Activated B cell treated with CpG ODN at 0.5 μM for 24 hours (primary cell): ENCODE data around the gene WDR76. TPM values are rescaled to one million over a fixed set of nuclear protein-coding genes. Genes with fewer than 3 reads are reported as not detected.
"Not testable (repeated sequence)": the region's sequence is repeated elsewhere in the genome, so short reads cannot be mapped to it uniquely, and the experiment has no call there.

ENCODE experiments used
- ATAC-seq: fragments of 200-7000 bp; cut with Tn5 transposase; one replicate; pipeline ENCODE4 v1.10.0; 2021; ENCODE audit warnings: low read depth, mild to moderate bottlenecking, moderate library complexity
- CTCF ChIA-PET: fragments of 350-600 bp; sonication (Branson Sonifier 250); formaldehyde crosslinking; loops from one replicate; lab custom pipeline; 2021; ENCODE audit warnings: antibody characterized with exemption; lab: Charles Lee
- POLR2A ChIA-PET: fragments of 350-600 bp; sonication (Branson Sonifier 250); formaldehyde crosslinking; loops from one replicate; lab custom pipeline; 2021; ENCODE audit warnings: antibody characterized with exemption; lab: Charles Lee
- DNase-seq: peaks from one replicate; pipeline ENCODE4 v3.0.0; 2022
- H3K27ac Mint-ChIP-seq: one replicate; pipeline ENCODE4 v1.8.0; 2020; ENCODE audit warnings: mixed read lengths
- H3K27me3 Mint-ChIP-seq: one replicate; pipeline ENCODE4 v1.8.0; 2021; ENCODE audit warnings: mixed read lengths
- H3K36me3 Mint-ChIP-seq: one replicate; pipeline ENCODE4 v1.8.0; 2021; ENCODE audit warnings: low read depth, mixed read lengths
- H3K4me1 Mint-ChIP-seq: one replicate; pipeline ENCODE4 v1.8.0; 2021; ENCODE audit warnings: mixed read lengths
- H3K4me3 Mint-ChIP-seq: one replicate; pipeline ENCODE4 v1.8.0; 2020; ENCODE audit warnings: mild to moderate bottlenecking, mixed read lengths
- H3K9me3 Mint-ChIP-seq: one replicate; pipeline ENCODE4 v1.8.0; 2020; ENCODE audit warnings: mixed read lengths
- intact Hi-C: fragments of 100-400 bp; cut with micrococcal nuclease; formaldehyde crosslinking; loops from one replicate; pipeline ENCODE4 v1.15.1; 2024
- total RNA-seq: library from RNA; stranded (reverse); gene quantifications from 2 replicates; pipeline ENCODE4 v1.2.3, GENCODE V29; 2022
- TF ChIP-seq, protein P1 (sequence below): fragments of 200-600 bp; IDR thresholded peaks from one replicate; pipeline ENCODE4 v1.8.0; 2022; ENCODE audit warnings: antibody characterized with exemption, mild to moderate bottlenecking

The WDR76 gene
- total RNA-seq, 1 donor from 2014 or later = 15.1 TPM

DNA sequence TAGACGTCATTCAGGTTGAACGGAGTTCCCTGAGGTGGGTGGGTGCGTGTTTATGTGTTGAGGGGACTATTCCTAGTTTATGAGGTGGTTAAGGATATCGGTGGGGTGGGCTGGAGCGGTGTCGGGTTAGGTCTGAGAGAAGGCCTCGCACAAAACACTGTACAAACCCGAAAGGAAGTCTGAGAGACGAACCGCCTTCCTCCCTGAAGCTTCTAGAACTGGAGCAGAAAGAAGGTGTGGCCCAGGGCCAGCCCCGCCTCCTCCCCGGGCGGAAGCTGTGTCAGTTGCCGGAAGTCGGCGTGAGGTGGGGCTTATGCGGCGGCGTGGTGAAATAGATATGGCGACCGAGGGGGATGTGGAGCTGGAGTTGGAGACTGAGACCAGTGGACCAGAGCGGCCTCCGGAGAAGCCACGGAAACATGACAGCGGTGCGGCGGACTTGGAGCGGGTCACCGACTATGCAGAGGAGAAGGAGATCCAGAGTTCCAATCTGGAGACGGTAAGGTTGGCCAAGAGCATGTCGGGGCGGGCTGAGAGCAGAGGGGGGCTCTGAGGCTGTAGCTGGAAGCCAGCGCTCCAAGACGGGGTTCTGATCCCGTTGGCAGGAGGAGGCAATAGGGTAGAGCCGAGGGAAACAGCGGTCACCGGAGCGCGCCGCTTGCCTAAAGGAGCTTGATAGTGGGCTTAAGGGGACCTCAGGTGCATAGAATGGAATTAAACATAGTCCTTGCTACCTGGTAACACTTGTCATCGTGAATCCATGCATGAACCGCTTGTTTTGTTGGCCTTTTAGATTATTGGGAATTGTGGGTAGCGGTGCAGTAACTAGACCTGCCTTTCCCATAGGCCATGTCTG lies 26.3 kb upstream of the WDR76 start, which contains the start of gene HYPK:
TSS of gene HYPK (plus strand) at position 314 of the 856 bp plus-strand sequence. CDS start at position 338, 24 bp downstream.
- Mint-ChIP-seq H3K4me3 (peak within 1 kb of the TSS; percentile 98), H3K27me3 (no peaks in the 10 kb centered on the region), H3K36me3 (peaks cover 68% of the 10 kb centered on the region), H3K27ac (peak within 1 kb of the TSS; percentile 96), H3K9me3 (peaks cover 2% of the 10 kb centered on the region), H3K4me1 (peaks cover 51% of the 10 kb centered on the region)
- intact Hi-C loops = loop anchor here (1.0 to 2.0 kb wide), 4 partner anchors 8 to 24 kb away; partner anchors contain the start of genes ELL3, MFAP1 and SERF2
- TF ChIP-seq, protein P1, sequence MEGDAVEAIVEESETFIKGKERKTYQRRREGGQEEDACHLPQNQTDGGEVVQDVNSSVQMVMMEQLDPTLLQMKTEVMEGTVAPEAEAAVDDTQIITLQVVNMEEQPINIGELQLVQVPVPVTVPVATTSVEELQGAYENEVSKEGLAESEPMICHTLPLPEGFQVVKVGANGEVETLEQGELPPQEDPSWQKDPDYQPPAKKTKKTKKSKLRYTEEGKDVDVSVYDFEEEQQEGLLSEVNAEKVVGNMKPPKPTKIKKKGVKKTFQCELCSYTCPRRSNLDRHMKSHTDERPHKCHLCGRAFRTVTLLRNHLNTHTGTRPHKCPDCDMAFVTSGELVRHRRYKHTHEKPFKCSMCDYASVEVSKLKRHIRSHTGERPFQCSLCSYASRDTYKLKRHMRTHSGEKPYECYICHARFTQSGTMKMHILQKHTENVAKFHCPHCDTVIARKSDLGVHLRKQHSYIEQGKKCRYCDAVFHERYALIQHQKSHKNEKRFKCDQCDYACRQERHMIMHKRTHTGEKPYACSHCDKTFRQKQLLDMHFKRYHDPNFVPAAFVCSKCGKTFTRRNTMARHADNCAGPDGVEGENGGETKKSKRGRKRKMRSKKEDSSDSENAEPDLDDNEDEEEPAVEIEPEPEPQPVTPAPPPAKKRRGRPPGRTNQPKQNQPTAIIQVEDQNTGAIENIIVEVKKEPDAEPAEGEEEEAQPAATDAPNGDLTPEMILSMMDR = no peak
- ChIA-PET CTCF (interaction anchor here (0.9 to 2.2 kb wide), 5 partner anchors 8 to 27 kb away, joined by 3 to 8 read pairs (median 4); partner anchors contain the start of genes ELL3, MFAP1 and SERF2), POLR2A (interaction anchor here (0.6 to 18.0 kb wide), 13 partner anchors 9 to 677 kb away, joined by 3 to 509 read pairs (median 6); partner anchors contain the start of genes ELL3, MFAP1, PDIA3 and SERF2)
- ATAC-seq = peak; percentile 98
- DNase-seq = peak; percentile 83

DNA sequence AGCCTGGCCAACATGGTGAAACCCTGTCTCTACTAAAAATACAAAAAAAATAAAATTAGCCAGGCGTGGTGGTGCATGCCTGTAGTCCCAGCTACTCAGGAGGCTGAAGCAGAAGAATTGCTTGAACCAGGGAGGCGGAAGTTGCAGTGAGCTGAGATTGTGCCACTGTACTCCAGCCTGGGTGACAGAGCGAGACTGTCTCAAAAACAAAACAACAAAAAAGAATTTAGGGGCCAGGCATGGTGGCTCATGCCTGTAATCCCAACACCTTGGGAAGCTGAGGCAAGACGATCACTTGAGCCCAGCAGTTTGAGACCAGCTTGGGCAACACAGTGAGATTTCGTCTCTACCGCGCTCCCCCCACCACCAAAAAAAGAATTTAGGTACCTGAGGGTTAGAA lies 24.1 kb upstream of the WDR76 start:
- H3K27ac Mint-ChIP-seq, DNase-seq, CTCF ChIA-PET, intact Hi-C loops, H3K9me3 Mint-ChIP-seq, H3K4me3 Mint-ChIP-seq, H3K27me3 Mint-ChIP-seq, ATAC-seq: not testable (repeated sequence)
- POLR2A ChIA-PET = interaction anchor here (1.4 to 18.0 kb wide), 4 partner anchors 10 to 28 kb away, joined by 6 to 509 read pairs (median 9); partner anchors contain the start of genes ELL3 and SERF2
- H3K36me3 Mint-ChIP-seq = peaks cover 69% of the 10 kb centered on the region
- H3K4me1 Mint-ChIP-seq = peaks cover 40% of the 10 kb centered on the region

DNA sequence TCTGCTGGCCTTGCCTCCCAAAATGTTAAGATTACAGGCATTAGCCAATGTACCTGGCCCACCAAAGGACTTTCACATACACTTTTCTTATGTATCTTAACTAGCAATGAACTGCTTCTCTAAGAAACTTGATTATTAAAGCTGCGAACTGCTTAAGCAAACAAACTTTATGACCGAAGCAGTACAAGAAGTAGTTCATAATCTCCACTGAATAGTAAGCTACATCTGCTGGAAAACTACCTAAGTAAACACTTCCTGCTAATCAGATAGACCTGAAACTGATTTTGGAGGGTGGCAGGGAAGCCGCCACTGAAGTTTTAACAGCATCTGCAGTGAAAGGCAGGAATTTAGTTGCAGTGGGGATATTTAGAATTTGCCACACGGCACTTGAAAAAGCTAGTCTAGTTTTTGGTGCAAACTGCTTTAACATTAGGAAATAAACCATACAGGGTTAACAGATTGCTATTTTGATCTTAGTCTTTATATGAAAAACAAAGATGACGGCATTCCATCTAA lies 18.3 kb upstream of the WDR76 start:
- POLR2A ChIA-PET = interaction anchor here (0.7 to 2.9 kb wide), 12 partner anchors 8 to 982 kb away, joined by 3 to 80 read pairs (median 7); partner anchors contain the start of genes ELL3, HYPK, MFAP1 and SERF2
- ATAC-seq (no peak), DNase-seq (no peak)
- no peaks in the 10 kb centered on the region for H3K27me3 Mint-ChIP-seq
- H3K36me3 Mint-ChIP-seq = peaks cover 73% of the 10 kb centered on the region
- TF ChIP-seq, protein P1 = no peak
- peak overlapping the region; percentile 62 for H3K4me3 Mint-ChIP-seq
- peaks cover 28% of the 10 kb centered on the region for H3K4me1 Mint-ChIP-seq
- intact Hi-C loops = no loop called here
- CTCF ChIA-PET = interaction anchor here (1.0 to 2.0 kb wide), 3 partner anchors 8 to 32 kb away, joined by 3 to 9 read pairs (median 4); partner anchors contain the start of genes ELL3, HYPK, MFAP1 and SERINC4
- H3K9me3 Mint-ChIP-seq = no peaks in the 10 kb centered on the region
- H3K27ac Mint-ChIP-seq = peak overlapping the region; percentile 85

DNA sequence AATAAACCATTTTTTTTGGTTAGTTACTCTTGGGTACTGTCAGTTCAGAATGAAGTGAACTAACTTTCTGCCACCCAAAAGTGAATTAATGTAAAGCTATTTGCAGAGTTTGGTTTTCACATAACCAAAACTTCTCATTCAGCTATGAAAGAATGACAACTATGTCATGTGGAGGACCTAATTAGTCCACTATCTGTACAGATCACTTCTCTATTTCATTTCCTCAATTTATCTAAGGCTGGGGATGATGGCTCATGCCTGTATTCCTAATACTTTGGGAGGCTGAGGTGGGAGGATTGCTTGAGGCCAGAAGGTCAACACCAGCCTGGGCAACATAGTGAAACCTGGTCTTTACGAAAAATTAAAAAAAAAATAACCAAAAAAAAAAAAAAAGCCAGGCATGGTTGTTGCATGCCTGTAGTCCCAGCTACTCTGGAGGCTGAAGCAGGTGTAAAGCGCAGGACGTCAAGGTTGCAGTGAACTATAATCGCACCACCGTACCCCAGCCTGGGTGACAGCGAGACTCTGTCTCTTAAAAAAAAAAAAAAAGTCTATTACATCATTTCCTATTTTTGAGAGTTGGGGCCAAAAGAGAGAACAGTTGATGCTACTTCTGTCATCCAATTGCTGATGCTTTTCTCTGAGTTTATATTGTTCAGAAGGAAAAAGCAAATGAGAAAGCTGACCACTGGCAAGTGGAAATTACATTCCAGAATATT lies 17.7 kb upstream of the WDR76 start:
- Mint-ChIP-seq H3K9me3 (no peaks in the 10 kb centered on the region), H3K36me3 (peaks cover 78% of the 10 kb centered on the region), H3K4me1 (peaks cover 28% of the 10 kb centered on the region), H3K27ac (peak overlapping the region; percentile 85), H3K27me3 (no peaks in the 10 kb centered on the region), H3K4me3 (peak overlapping the region; percentile 62)
- intact Hi-C loops = loop anchor here (1.0 kb wide), 4 partner anchors 9 to 33 kb away; partner anchors contain the start of genes ELL3, HYPK, MFAP1 and SERF2
- CTCF ChIA-PET = interaction anchor here (1.0 to 2.0 kb wide), 4 partner anchors 9 to 38 kb away, joined by 3 to 9 read pairs (median 4); partner anchors contain the start of genes ELL3, HYPK, MFAP1 and SERINC4
- peak; percentile 90 for ATAC-seq
- POLR2A ChIA-PET = interaction anchor here (0.6 to 2.9 kb wide), 16 partner anchors 9 to 1230 kb away, joined by 3 to 80 read pairs (median 6); partner anchors contain the start of genes ELL3, HYPK, MFAP1 and SERF2
- no peak for DNase-seq
- TF ChIP-seq, protein P1 = no peak

DNA sequence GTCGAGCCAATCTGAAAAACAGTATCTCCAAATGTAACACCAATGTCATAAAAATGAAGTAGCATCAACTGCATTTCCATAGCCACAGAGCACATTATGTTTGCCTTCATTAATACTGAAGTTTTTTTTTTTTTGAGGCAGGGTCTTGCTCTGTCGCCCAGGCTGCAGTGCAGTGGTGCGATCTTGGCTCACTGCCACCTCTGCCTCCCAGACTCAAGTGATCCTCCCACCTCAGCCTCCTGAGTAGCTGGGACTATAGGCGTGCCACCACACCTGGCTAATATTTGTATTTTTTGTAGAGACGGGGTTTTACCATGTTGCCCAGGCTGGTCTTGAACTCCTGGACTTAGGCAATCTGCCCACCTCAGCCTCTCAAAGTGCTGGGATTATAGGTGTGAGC lies 11.7 kb upstream of the WDR76 start:
- H3K27me3 Mint-ChIP-seq, H3K9me3 Mint-ChIP-seq, H3K4me3 Mint-ChIP-seq, POLR2A ChIA-PET, ATAC-seq, intact Hi-C loops, CTCF ChIA-PET, H3K4me1 Mint-ChIP-seq, H3K27ac Mint-ChIP-seq, DNase-seq: not testable (repeated sequence)
- peaks cover 72% of the 10 kb centered on the region for H3K36me3 Mint-ChIP-seq
